Activated B cell treated with CpG ODN at 0.5 μM for 24 hours (primary cell): ENCODE measurements around the gene RNF144A. TPM values are rescaled to one million over a fixed set of nuclear protein-coding genes. Genes with fewer than 3 reads are reported as not detected.

ENCODE experiments used
- ATAC-seq: fragments of 200-7000 bp; cut with Tn5 transposase; one replicate; pipeline ENCODE4 v1.10.0; 2021; ENCODE audit warnings: low read depth, mild to moderate bottlenecking, moderate library complexity
- CTCF ChIA-PET: fragments of 350-600 bp; sonication (Branson Sonifier 250); formaldehyde crosslinking; loops from one replicate; lab custom pipeline; 2021; ENCODE audit warnings: antibody characterized with exemption; lab: Charles Lee
- POLR2A ChIA-PET: fragments of 350-600 bp; sonication (Branson Sonifier 250); formaldehyde crosslinking; loops from one replicate; lab custom pipeline; 2021; ENCODE audit warnings: antibody characterized with exemption; lab: Charles Lee
- DNase-seq: peaks from one replicate; pipeline ENCODE4 v3.0.0; 2022
- H3K27ac Mint-ChIP-seq: one replicate; pipeline ENCODE4 v1.8.0; 2020; ENCODE audit warnings: mixed read lengths
- H3K27me3 Mint-ChIP-seq: one replicate; pipeline ENCODE4 v1.8.0; 2021; ENCODE audit warnings: mixed read lengths
- H3K36me3 Mint-ChIP-seq: one replicate; pipeline ENCODE4 v1.8.0; 2021; ENCODE audit warnings: low read depth, mixed read lengths
- H3K4me1 Mint-ChIP-seq: one replicate; pipeline ENCODE4 v1.8.0; 2021; ENCODE audit warnings: mixed read lengths
- H3K4me3 Mint-ChIP-seq: one replicate; pipeline ENCODE4 v1.8.0; 2020; ENCODE audit warnings: mild to moderate bottlenecking, mixed read lengths
- H3K9me3 Mint-ChIP-seq: one replicate; pipeline ENCODE4 v1.8.0; 2020; ENCODE audit warnings: mixed read lengths
- intact Hi-C: fragments of 100-400 bp; cut with micrococcal nuclease; formaldehyde crosslinking; loops from one replicate; pipeline ENCODE4 v1.15.1; 2024
- total RNA-seq: library from RNA; stranded (reverse); gene quantifications from 2 replicates; pipeline ENCODE4 v1.2.3, GENCODE V29; 2022
- TF ChIP-seq, protein P1 (sequence below): fragments of 200-600 bp; IDR thresholded peaks from one replicate; pipeline ENCODE4 v1.8.0; 2022; ENCODE audit warnings: antibody characterized with exemption, mild to moderate bottlenecking

The RNF144A gene
- total RNA-seq, 1 donor from 2014 or later: 0.89 TPM

DNA sequence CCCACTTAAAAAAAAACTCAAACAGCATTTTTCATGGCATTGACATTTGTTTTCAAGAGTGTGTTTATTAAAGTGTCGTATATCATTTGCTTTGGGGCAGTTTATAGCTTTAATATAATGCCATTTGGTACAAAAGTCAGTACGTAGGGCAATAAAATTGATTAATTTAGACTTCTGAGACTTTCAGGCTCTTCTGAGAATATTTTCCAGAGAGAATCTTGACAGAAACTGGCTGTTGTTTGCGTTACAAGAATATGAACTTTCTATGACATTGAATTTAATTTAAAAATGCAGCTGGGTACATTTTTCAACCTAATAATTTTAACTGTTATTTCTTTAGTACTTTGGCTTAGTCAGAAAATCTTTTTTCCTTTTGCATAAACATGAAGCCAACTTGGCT lies 98.9 kb downstream of the RNF144A start:
- DNase-seq: no peak
- Mint-ChIP-seq H3K27me3 (no peaks in the 10 kb centered on the region), H3K27ac (no peak overlapping the region), H3K4me3 (no peak overlapping the region), H3K9me3 (no peaks in the 10 kb centered on the region), H3K4me1 (peaks cover 5% of the 10 kb centered on the region), H3K36me3 (no peaks in the 10 kb centered on the region)
- intact Hi-C loops: no loop called here
- TF ChIP-seq, protein P1, sequence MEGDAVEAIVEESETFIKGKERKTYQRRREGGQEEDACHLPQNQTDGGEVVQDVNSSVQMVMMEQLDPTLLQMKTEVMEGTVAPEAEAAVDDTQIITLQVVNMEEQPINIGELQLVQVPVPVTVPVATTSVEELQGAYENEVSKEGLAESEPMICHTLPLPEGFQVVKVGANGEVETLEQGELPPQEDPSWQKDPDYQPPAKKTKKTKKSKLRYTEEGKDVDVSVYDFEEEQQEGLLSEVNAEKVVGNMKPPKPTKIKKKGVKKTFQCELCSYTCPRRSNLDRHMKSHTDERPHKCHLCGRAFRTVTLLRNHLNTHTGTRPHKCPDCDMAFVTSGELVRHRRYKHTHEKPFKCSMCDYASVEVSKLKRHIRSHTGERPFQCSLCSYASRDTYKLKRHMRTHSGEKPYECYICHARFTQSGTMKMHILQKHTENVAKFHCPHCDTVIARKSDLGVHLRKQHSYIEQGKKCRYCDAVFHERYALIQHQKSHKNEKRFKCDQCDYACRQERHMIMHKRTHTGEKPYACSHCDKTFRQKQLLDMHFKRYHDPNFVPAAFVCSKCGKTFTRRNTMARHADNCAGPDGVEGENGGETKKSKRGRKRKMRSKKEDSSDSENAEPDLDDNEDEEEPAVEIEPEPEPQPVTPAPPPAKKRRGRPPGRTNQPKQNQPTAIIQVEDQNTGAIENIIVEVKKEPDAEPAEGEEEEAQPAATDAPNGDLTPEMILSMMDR: no peak
- ATAC-seq: no peak
- POLR2A ChIA-PET: no interaction called here
- CTCF ChIA-PET: no interaction called here

DNA sequence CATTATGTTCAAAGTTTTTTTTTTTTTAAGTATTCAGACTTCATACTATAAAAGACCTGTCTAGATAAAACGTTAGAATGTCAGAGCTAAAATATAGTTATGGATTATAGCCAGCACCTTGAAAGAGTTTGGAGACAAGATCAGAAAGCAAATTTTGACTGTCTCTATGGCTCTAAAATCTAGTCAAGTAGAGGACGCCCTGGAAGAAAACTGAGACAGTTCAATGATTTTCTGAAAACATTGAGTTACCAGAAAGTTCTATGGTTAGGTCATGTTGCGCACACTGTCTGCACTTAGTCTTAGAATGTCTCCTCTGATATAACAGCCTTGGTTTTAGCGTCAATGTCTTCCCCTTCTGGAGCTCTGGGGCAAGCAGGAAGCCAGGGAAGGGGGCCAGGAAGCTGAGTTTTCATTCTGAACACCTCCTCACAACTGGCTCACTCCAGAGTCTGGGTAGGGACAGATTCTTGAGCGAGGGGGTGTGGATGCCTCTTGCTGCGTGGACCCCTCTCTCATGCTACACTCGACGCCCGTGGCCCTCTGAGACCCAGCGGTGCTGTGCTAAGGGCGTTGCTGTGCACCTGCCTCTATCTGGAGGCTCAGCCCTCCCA lies 99.5 kb downstream of the RNF144A start:
- Mint-ChIP-seq H3K27me3 (no peaks in the 10 kb centered on the region), H3K27ac (no peak overlapping the region), H3K4me1 (peaks cover 5% of the 10 kb centered on the region), H3K36me3 (no peaks in the 10 kb centered on the region), H3K4me3 (no peak overlapping the region), H3K9me3 (no peaks in the 10 kb centered on the region)
- ChIA-PET POLR2A (no interaction called here), CTCF (no interaction called here)
- ATAC-seq (no peak), DNase-seq (no peak)
- TF ChIP-seq, protein P1: no peak
- intact Hi-C loops: no loop called here

DNA sequence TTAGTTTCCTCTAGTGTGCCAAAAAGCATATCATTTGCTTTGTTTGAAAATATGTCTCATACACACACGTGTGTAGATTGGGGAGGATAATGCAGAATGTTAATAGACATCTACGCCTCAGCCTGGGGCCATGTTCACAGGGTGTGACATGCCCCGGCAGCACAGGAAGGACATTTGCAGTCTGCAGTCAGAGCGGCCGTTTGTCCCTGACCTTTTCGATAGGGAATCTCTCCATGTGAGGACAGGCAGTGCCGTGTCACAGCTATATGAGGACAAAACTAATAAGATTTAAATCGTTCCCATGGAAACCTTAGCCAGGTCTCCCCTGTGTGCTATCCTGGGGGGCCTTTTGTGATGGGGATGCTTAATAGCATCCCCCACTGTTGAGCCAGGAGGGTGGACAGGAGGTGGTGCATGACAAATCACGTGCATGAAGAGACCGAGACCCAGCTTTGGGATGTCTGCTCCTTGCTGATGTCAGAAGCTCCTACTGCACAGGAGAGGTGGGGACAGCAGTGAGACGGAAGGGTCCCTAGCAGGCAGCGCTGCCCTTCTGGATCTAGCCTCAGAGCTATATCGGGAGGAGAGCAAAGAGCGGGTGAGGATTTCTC lies 100.6 kb downstream of the RNF144A start:
- no peak for ATAC-seq
- intact Hi-C loops: no loop called here
- POLR2A ChIA-PET: no interaction called here

DNA sequence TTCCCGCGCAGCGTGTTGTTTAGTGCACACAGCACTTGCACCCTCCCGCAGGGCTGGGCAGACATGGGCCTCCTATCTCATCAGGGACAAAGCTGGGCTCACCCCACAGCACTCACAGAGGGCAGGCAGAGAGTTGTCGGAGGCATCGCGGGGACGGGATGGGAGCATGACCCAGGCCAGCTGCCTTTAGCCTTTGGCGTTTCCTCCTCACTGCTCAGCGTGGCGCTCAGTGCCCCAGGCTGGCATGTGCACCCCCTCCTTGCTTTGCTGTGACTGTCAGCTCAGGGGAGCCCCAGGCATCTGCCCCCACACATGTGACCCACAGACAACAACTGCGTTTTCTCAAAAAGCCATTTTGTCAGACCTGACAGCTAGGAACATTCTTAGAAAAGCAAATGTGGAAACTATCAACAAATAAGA lies 101.1 kb downstream of the RNF144A start:
- CTCF ChIA-PET: no interaction called here
- POLR2A ChIA-PET: no interaction called here

More for the DNA sequence above, 100.6 kb downstream of the RNF144A start:
- TF ChIP-seq, protein P1: no peak
- Mint-ChIP-seq H3K9me3 (no peaks in the 10 kb centered on the region), H3K27ac (no peak overlapping the region), H3K36me3 (no peaks in the 10 kb centered on the region), H3K27me3 (no peaks in the 10 kb centered on the region), H3K4me1 (peaks cover 5% of the 10 kb centered on the region), H3K4me3 (no peak overlapping the region)
- CTCF ChIA-PET: no interaction called here
- no peak for DNase-seq

DNA sequence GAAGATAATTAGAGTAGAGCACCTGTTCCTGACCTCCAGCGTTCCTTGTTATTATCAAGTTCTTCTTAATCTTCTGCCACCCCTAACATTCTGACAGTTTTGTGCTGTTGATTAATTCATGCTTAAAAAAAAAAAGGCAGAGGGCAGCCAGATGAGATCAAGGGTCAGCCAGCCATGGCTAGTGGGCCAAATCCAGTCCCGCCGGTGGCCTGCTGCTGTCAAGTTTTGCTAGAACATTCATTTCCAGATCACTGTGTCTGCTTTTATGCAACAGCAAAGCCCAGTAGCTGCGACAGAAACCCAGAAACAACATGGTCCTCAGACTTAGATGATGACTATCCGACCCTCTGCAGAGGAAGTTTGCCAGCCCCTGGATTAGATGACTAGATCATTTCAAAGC lies 101.6 kb downstream of the RNF144A start:
- DNase-seq: no peak
- Mint-ChIP-seq H3K4me1 (peaks cover 5% of the 10 kb centered on the region), H3K27ac (no peak overlapping the region), H3K36me3 (no peaks in the 10 kb centered on the region), H3K27me3 (no peaks in the 10 kb centered on the region), H3K9me3 (no peaks in the 10 kb centered on the region), H3K4me3 (no peak overlapping the region)
- intact Hi-C loops: no loop called here
- TF ChIP-seq, protein P1: no peak
- ChIA-PET CTCF (no interaction called here), POLR2A (no interaction called here)
- no peak for ATAC-seq

More for the DNA sequence above, 101.1 kb downstream of the RNF144A start:
- ATAC-seq (no peak), DNase-seq (no peak)
- no peak overlapping the region for H3K27ac Mint-ChIP-seq
- TF ChIP-seq, protein P1: no peak
- H3K4me1 Mint-ChIP-seq: peaks cover 5% of the 10 kb centered on the region
- no peaks in the 10 kb centered on the region for H3K9me3 Mint-ChIP-seq
- H3K36me3 Mint-ChIP-seq: no peaks in the 10 kb centered on the region
- H3K4me3 Mint-ChIP-seq: no peak overlapping the region
- H3K27me3 Mint-ChIP-seq: no peaks in the 10 kb centered on the region
- intact Hi-C loops: no loop called here
